Kidney (tissue), 14 donors: ENCODE results near the gene C1R. TPM values are rescaled to one million over a fixed set of nuclear protein-coding genes. Genes with fewer than 3 reads are reported as not detected.

Experiments used
- DNase-seq, 5 donors: peaks; one replicate each; pipeline ENCODE4 v3.0.0-alpha.2; 2013 to 2020
- FAIRE-seq: peaks from 2 replicates; lab custom pipeline; 2012; peaks lifted over from hg19 to GRCh38; lab: Jason Lieb, UNC
- H3K27ac ChIP-seq, 2 donors: one replicate each; pipeline ENCODE4 v1.7.0; 2013; ENCODE audit warnings: low read depth in 2 of 2, low read length in 2 of 2, inconsistent platforms in 1 of 2
- H3K27me3 ChIP-seq: one replicate; pipeline ENCODE4 v1.7.1; 2013; ENCODE audit warnings: low read length, inconsistent platforms; ENCODE audit not compliant: control insufficient read depth, insufficient read depth
- H3K36me3 ChIP-seq, 3 donors: one replicate each; pipeline versions ENCODE4 v1.7.0 to v1.7.1; 2013; ENCODE audit warnings: low read length in 3 of 3, control low read depth in 1 of 3, inconsistent platforms in 1 of 3; ENCODE audit not compliant: insufficient read depth in 3 of 3, control insufficient read depth in 2 of 3
- H3K4me1 ChIP-seq, 3 donors: one replicate each; pipeline versions ENCODE4 v1.7.0 to v1.7.1; 2013; ENCODE audit warnings: low read length in 3 of 3, inconsistent platforms in 1 of 3, low read depth in 1 of 3; ENCODE audit not compliant: control insufficient read depth in 2 of 3, insufficient read depth in 2 of 3
- H3K4me3 ChIP-seq, 3 donors: one replicate each; pipeline versions ENCODE4 v1.7.0 to v1.8.1; 2013; ENCODE audit warnings: low read length in 3 of 3, control low read depth in 1 of 3, inconsistent platforms in 1 of 3
- H3K9ac ChIP-seq, 3 donors: one replicate each; pipeline versions ENCODE4 v1.7.0 to v1.7.1; 2013; ENCODE audit warnings: low read length in 3 of 3, control low read depth in 1 of 3, inconsistent platforms in 1 of 3
- H3K9me3 ChIP-seq, 3 donors: one replicate each; pipeline versions ENCODE4 v1.7.0 to v1.7.1; 2013; ENCODE audit warnings: low read length in 3 of 3, control low read depth in 1 of 3, inconsistent platforms in 1 of 3; ENCODE audit not compliant: control insufficient read depth in 2 of 3, insufficient read depth in 1 of 3
- intact Hi-C: fragments of 100-400 bp; cut with DNase I; formaldehyde crosslinking; loops from one replicate; pipeline ENCODE4 v1.11.1; 2022
- polyA plus RNA-seq: library from polyadenylated mRNA; stranded (reverse); fragments of 350-450 nt; fragmentation: Illumina TruSeq; extraction: RNeasy Lipid Tissue Mini Kit (QIAGEN cat#74804); gene quantifications from one replicate; pipeline ENCODE4 v1.2.3, GENCODE V29; 2014; ENCODE audit warnings: low read depth, low replicate concordance; ENCODE audit not compliant: insufficient read depth
- total RNA-seq: library from RNA; stranded (reverse); fragmentation: NEBNext Ultra II Directional; extraction: Animal tissue kit (Norgen Biotek cat#: 25700); gene quantifications from one replicate; pipeline ENCODE4 v1.2.1, GENCODE V29; 2021
- TF ChIP-seq, protein P1 (sequence below): IDR thresholded peaks from 3 replicates; pipeline ENCODE4 v1.5.1; 2012; ENCODE audit warnings: mild to moderate bottlenecking, moderate library complexity, borderline replicate concordance; ENCODE audit not compliant: insufficient read depth; ENCODE audit errors: extremely low read depth
- donor health status: control.
- donor health status: control.
- donor health status: control.
- donor health status: control.
- donor health status: control.
- donor health status: DM: yes; HTN: yes; CAD: no.
- donor health status: Normal renal cell carcinoma (clear cell type).

Gene C1R
- total and polyA plus RNA-seq, 2 donors from 2014 or later, result 183 to 514 TPM

DNA sequence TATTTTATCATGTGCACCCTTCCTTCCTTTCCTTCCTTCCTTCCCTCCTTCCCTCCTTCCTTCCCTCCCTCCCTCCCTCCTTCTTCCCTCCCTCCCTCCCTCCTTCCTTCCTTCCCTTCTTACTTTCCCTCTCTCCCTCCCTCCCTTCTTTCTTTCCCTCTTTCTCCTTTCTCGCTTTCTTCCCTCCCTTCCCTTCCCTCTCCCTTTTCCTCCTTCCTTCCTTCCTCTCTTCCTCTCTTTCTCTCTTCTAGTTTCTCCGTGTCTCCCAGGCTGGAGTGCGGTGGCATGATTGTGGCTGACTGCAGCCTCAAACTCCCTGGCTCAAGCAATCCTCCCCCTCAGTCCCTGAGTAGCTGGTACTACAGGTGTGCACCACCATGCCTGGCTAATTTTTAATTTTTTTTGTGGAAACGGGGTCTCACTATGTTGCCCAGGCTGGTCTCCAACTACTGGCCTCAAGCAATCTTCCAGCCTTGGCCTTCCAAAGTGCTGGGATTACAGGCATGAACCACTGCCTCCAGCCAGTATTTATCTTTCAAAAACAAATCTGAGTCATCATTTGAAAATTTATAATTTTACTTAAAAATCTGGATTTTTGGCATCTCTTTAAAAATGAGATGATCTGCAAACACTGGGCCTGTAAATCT is 8.9 kb upstream of the C1R start:
- H3K4me1 ChIP-seq, result no peaks in the 10 kb centered on the region
- no peaks in the 10 kb centered on the region for H3K27me3 ChIP-seq
- TF ChIP-seq, protein P1, sequence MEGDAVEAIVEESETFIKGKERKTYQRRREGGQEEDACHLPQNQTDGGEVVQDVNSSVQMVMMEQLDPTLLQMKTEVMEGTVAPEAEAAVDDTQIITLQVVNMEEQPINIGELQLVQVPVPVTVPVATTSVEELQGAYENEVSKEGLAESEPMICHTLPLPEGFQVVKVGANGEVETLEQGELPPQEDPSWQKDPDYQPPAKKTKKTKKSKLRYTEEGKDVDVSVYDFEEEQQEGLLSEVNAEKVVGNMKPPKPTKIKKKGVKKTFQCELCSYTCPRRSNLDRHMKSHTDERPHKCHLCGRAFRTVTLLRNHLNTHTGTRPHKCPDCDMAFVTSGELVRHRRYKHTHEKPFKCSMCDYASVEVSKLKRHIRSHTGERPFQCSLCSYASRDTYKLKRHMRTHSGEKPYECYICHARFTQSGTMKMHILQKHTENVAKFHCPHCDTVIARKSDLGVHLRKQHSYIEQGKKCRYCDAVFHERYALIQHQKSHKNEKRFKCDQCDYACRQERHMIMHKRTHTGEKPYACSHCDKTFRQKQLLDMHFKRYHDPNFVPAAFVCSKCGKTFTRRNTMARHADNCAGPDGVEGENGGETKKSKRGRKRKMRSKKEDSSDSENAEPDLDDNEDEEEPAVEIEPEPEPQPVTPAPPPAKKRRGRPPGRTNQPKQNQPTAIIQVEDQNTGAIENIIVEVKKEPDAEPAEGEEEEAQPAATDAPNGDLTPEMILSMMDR, result no peak
- intact Hi-C loops, result no loop called here
- DNase-seq (no peak), FAIRE-seq (no peak)
- no peaks in the 10 kb centered on the region for H3K9me3 ChIP-seq
- no peaks in the 10 kb centered on the region for H3K36me3 ChIP-seq
- no peak overlapping the region for H3K4me3 ChIP-seq
- H3K9ac ChIP-seq, result no peak overlapping the region
- H3K27ac ChIP-seq, result no peak overlapping the region

DNA sequence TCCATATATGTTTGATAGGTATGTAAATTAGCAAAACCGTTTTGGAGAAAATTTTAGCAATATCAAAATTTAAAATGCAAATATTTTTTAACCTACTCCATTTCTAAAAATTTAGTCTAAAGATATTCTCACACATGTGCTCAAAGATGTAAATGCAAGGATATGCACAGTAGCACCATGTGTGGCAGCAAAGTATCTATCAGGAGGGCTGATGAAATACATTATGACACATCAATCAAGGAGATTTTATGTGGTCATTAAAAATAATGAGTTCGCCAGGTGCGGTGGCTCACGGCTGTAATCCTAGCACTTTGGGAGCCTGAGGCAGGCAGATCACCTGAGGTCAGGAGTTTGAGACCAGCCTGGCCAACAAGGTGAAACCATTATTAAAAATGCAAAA is 8.0 kb upstream of the C1R start:
- H3K9me3 ChIP-seq, result no peaks in the 10 kb centered on the region
- DNase-seq (no peak), FAIRE-seq (no peak)
- H3K9ac ChIP-seq, result no peak overlapping the region
- no peak overlapping the region for H3K27ac ChIP-seq
- H3K27me3 ChIP-seq, result no peaks in the 10 kb centered on the region
- H3K4me3 ChIP-seq, result no peak overlapping the region
- no peaks in the 10 kb centered on the region for H3K36me3 ChIP-seq
- TF ChIP-seq, protein P1, result no peak
- H3K4me1 ChIP-seq, result no peaks in the 10 kb centered on the region
- intact Hi-C loops, result no loop called here

DNA sequence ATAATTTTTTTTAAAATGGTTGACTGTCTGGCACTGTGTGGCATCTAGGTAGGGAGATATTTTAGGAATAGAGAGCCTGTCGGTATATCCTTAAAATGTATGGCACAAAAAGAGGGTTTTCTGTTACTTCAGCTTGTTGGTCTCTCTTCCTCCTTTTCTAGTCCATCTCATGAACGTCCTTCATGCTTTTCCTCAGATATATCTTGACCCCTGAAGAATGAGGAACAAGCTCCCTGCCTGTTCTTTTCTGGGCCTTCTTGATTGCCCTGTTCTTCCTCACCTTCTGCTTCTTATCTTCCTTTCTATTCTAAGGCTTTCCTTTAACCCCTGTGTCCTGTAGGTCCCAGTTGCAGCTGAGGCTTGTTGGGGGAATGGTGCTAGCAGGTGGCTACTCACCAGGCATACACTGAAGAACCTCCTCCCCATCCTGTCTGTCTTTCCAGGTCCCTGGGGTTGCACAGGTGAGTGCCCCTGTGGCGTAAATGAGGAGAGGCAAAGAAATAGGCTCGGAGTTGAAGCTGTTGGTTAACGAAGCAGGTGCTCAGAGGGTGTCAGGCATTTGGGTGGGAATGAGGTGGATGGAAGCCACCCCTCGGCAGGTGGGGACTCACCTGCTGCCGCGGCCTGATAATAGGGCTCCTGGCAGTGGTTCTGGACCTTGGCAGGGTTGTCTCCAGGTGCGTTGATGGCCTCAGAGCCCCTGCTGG is 7.2 kb upstream of the C1R start:
- no peaks in the 10 kb centered on the region for H3K36me3 ChIP-seq
- TF ChIP-seq, protein P1, result no peak
- FAIRE-seq (no peak), DNase-seq (no peak)
- no peak overlapping the region for H3K4me3 ChIP-seq
- H3K9me3 ChIP-seq, result no peaks in the 10 kb centered on the region
- no peak overlapping the region for H3K9ac ChIP-seq
- H3K27me3 ChIP-seq, result no peaks in the 10 kb centered on the region
- intact Hi-C loops, result loop anchor here (10.0 kb wide), 1 partner anchor 155 kb away; the partner anchor contains the start of genes C12orf57 and RNU7-1
- H3K4me1 ChIP-seq, result no peaks in the 10 kb centered on the region
- H3K27ac ChIP-seq, result no peak overlapping the region
